ENCODE measurements around the gene WBP2NL. TPM values are rescaled to one million over a fixed set of nuclear protein-coding genes. Genes with fewer than 3 reads are reported as not detected.
"Not testable (repeated sequence)": the region's sequence is repeated elsewhere in the genome, so short reads cannot be mapped to it uniquely, and the experiment has no call there.

Gene WBP2NL
- polyA plus RNA-seq, 1 donor: 1.7 TPM

DNA sequence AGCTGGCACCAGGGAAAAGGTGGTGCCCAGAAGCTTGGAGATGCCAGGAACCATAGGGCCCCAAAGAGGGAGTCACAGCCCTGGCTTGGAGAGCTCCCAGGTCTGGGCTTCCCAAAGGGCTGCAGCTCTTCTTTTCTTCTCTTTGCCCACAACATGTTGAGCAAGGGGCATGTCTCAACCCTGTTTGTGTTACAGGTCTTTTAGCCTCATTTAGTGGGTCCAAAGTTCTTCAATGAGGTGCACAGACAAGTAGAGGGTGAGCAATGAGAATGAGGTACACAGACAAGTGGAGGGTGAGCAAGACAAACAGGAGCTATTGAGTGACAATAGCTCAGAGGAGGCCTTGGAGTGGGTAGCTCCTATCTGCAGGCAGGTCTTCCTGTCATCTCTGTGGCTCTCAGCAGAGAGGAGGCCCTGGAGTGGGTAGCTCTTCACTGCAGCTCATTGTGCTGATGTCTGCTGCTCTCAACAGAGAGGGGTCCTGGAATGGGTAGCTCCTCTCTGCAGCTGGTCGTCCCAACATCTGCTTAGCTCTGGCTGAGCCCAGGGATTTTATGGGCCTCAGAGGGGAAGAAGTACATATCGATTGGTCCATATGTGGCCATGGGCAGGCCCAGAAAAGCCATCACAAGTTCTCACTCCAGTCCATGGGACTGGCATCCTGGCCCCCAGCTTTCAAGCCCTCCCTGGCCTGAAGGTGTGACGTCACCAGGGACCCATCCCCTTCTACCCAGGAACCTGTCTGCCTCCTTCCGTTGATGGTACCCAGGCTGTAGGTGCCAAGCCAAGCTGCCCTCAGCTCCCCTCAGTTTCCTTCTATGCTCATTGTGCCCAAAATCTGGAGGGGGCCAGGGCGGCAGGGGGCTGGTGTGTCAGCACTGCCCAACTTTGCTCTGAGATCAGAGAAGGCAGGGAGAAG is 34.9 kb downstream of the WBP2NL start:
- no peak for DNase-seq (ENCODE audit: low read depth)

- DNase-seq (ENCODE audit: low read depth): no peak
Measured at GRCh38 chr22:42035256-42035655, 36.7 kb downstream of the WBP2NL start.

DNA sequence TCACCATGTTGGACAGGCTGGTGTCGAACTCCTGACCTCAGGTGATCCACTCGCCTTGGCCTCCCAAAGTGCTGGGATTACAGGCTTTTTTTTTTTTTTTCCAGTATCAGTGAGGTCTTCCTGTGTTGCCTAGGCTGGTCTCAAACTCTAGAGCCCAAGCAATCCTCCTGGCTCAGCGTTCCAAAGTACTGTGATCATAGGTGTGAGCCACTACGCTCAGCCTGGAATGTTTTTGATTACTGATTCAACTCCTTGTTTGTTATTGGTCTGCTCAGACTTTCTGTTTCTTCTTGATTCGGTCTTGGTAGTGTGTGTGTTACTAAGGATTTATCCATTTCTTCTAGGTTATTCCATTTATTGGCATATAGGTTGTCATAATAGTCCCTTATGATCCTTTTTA is 40.7 kb downstream of the WBP2NL start:
- no peak for DNase-seq (ENCODE audit: low read depth)

DNA sequence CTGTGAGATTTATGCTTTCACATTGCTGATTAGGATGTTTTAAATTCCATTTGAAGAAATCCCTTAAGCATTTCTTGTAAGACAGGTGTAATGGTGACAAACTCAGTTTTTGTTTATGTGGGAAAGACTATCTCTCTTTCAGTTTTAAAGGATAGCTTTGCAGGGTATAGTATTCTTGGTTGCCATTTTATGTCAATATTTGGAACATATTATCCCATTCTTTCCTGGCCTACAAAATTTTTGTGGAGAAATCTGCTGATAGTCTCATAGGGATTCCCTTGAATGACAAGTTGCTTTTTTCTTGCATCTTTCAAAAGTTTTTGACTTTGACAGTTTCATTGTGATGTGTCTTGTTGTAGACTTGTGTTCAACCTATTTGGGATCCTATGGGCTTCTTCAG is 43.2 kb downstream of the WBP2NL start:
- DNase-seq (ENCODE audit: low read depth): no peak

DNA sequence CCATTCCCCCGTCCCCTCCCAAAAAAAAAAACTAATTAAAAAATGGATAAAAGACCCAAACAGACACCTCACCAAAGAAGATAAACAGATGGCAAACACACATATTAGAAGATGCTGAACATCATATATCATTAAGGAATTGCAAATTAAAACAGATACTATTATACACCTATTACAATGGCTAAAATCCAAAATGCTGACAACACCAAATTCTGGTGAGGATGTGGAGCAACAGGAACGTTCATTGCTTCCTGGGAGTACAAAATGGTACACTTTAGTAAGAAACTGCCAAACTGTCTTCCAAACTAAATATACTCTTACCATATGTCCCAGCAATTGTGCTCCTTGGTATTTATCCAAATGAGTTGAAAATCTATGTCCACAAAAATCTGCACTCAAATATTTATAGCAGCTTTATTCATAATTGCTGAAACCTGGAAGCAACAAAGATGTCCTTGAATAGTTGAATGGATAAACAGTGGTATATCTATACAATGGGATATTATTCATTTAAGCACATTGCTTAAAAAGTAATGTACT is 52.1 kb downstream of the WBP2NL start:
- no peak for DNase-seq (ENCODE audit: low read depth)

GRCh38 chr22:42052765-42053164 is 54.2 kb downstream of the WBP2NL start:
- DNase-seq (ENCODE audit: low read depth): no peak

DNA sequence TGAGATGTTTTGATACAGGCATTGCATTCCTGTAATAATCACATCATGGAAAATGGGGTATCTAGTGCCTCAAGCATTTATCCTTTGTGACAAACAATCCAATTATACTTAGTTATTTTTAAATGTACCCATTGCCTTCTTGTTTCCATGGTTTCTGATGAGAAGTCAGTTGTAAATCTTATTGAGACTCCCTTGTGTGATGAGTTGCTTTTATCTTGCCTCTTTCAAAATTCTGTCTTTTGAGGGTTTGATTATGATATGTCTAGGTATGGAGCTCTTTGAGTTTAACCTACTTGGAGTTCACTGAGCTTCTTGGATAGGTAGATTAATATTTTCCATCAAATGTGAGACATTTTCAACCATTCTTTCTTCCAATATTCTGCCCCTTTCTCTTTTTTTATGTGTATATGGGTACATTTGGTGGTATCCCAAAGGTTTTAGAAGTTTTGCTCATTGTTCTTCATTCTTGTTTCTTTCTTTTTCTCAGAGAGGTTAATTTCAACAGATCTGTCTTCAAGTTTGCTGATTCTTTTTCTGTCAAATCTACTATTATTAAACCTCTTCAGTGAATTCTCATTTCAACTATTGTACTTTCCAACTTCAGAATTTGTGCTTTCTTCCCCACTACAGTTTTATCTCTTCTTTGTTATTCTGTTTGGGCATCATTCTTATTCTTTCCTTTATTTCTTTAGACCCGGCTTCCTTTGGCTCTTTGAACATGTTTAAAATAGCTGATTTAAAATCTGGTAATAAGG is 58.3 kb downstream of the WBP2NL start:
- DNase-seq (ENCODE audit: low read depth): no peak

GRCh38 chr22:42060489-42060888 is 61.9 kb downstream of the WBP2NL start:
- no peak for DNase-seq (ENCODE audit: low read depth)

- DNase-seq (ENCODE audit: low read depth): no peak
Measured at GRCh38 chr22:42061041-42061440, 62.5 kb downstream of the WBP2NL start.

DNA sequence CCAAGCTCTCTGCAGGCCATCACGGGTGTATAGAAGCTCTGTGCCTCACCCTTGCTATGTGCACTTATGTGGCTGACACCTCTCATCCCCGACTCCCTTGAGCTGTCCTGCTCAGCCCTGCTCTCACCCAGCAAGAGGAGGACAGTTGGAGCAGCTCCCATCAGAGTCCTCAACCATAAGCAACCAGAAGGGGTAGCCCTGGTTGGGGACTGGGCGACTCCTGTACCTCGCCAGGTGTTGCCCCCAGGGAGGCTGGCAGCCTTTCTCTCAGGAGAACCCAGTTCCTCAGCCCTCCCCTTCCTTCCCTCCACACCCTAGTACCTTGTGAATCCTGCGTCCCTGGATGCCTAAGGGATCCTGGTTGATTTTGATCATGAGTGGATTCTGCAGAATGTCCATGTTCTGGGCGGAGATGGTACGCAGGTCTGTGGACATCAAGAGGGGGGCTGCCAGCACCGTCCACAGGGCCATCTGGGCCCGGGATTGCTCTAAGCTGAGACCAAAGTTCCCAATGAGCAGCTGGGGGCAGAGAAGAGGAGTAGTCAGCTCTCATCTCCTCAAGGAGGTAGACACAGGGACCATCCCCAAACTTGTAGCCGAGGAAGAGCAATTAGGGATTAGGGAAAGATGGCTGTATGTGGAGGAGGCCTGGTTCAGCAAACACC is 64.0 kb downstream of the WBP2NL start:
- no peak for DNase-seq (ENCODE audit: low read depth)

DNA sequence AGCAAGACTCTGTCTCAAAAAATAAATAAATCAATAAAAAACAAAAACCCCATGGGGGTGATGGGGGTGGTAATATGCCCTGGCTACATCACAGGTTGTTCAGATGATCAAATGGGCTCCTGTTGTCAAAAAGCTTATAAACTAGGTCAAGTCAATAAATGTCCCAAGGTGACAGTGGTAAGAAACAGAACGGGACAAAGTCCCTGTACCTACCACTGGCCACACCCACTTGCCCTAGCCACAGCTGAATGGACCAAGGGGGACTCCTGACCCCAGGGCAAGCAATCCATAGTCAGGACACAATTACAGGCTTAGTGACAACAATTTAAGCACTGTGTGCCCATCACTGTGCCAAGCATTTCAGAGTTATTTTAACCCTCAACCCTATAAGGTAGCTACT is 66.0 kb downstream of the WBP2NL start:
- no peak for DNase-seq (ENCODE audit: low read depth)

DNA sequence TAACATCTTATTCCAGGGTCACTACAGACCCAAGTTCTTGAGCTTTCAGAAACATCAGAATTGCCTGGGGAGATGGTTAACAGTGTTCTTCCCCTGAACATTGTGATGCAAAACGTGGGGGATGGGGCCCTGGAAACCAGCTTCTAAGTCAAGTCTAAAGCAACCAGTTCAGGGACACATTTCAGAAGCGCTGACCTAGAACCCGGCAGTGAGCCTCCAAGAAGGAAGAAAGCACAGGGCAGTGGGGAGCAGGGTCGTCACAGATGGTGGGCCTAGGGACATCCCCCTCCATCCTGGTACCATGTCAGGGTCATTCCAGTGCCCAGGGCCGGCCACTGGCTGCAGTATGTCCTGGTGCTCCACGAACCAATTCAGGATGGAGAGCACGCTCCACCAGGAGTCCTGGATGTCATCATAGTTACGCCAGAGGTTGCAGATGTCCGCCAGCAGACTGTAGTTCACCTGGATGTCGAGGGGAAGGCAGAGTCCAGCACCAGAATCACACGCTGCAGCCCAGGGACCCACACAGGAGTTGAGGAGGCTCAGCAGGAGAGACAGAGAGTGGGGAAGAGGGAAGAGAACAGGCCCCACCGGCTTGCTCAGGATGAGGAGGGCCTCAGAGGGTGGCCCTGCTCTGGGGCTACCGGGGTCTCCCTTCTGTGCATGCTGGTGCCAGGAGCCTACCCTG is 67.0 kb downstream of the WBP2NL start:
- DNase-seq (ENCODE audit: low read depth): no peak

- no peak for DNase-seq (ENCODE audit: low read depth)
Measured at GRCh38 chr22:42066126-42066761, 67.7 kb downstream of the WBP2NL start.

GRCh38 chr22:42066937-42067336 is 68.3 kb downstream of the WBP2NL start:
- no peak for DNase-seq (ENCODE audit: low read depth)

- no peak for DNase-seq (ENCODE audit: low read depth)
Measured at GRCh38 chr22:42067671-42068251, 69.2 kb downstream of the WBP2NL start.

DNA sequence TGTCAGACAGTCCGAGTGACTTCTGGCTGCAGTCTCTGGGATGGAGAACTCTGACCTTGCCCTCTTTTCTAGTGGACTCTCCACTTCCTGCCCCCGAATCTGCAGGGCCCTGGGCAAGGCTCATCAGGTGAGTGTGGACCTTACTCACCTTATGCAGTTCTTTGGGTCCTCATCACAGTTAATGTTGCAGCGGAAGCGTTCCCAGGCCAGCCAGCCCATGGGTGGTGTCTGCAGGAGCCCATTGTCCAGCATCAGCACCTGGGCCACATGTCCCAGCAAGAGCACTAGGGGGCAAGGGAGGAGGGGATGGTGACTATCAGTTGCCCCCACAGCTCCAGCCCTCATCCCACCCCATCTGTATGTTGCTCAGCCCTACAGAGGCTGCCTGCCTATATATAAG is 69.7 kb downstream of the WBP2NL start:
- DNase-seq (ENCODE audit: low read depth): no peak

DNA sequence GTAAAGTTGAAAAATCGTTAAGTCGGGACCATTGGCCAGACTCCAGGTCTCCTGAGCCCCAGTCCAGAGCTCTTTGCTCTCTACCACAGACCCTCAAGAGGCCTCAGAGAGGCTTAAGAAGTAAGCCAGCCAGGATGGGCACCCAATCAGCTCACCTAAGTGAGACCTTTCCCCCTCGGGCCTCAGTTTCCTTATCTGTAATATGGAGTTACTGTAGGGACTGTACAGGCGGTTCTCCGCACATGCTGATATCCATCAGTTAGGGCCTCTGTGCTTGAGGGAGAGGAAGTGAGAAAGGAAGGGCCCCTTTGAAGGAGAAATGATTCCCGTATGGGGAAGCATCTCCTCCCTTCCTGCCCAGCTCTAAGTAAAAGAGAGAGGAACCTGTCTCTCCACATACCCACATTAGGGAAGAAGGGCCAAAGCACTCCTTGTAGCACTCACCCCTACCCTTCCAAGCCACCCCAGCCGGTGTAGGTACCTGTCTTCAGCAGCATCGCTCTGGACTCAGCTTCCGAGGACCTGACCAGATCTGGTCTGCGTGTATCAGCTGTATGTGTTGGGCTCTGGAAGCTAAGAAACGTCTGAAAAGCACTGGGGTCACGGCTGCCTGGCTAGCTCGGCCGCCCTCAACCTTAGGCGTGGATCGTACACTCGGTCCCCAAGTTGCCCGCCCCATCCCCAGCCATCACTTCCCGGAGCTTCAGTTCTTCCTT is 71.4 kb downstream of the WBP2NL start:
- no peak for DNase-seq (ENCODE audit: low read depth)

DNA sequence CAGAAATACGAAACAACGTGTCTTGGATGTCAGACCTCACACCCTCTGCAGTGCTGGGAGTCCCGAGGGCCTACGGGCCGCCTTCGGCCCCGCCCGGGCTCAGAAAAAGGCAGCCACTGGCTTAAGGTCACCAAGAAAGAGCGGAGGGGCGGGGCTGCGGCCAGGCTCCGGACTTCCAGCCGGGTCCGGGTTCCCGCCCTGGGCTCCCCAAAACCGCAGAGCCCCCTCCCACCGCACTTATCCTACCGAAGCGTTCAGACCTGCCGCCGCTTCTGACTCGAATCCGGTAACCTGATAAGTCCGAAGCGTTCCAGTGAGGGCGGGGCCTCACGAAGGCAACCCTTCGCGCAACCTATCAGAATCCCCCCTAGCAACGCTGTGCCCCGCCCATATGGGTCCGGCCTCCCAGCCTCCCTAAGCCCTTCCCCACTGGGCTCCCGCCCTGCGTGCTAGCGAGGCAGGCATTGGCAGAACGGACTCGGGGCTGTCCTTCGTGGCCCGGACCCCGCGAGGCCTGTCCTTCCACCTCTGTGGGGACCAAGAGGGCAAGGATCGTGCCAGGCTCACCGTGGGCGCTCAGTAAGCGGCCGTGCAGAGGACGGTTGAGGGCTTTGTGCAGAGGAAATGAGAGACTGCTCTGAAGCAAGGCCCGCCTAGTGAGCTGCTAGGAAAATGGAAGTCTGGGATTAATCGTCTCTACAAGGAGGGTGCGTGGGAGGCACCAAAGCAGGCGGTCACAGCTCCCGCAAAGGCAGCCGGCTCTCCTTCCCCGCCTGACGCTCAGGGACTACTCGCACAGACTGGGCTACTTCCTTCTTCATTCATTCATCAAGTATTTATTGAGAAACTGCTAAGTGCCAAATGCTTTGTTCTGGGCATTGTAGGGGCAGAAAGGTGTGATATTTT is 72.2 kb downstream of the WBP2NL start, which contains the start of gene NAGA:
Gene NAGA (minus strand): TSS at position 296 of the 906 bp plus-strand sequence. CDS start 515 bp downstream, outside the sequence.
- peak; percentile 91 for DNase-seq (ENCODE audit: low read depth)

DNA sequence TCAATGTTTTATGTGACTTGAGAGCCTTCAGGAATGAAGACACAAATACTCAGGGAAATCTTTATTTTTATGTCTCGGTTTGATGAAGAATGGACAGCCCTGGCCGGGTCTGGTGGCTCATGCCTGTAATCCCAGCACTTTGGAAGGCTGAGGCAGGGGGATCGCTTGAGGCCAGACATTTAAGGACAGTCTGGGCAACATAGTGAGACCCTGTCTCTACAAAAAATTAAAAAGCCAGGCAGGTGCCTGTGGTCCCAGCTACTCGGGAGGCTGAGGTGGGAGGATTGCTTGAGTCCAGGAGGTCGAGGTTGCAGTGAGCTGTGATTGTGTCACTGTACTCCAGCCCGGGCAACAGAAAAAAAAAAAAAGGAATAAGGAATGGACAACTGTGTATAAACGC is 72.9 kb downstream of the WBP2NL start:
- DNase-seq (ENCODE audit: low read depth): not testable (repeated sequence)
